ENCODE data around the gene GRK1.

The GRK1 gene

DNA sequence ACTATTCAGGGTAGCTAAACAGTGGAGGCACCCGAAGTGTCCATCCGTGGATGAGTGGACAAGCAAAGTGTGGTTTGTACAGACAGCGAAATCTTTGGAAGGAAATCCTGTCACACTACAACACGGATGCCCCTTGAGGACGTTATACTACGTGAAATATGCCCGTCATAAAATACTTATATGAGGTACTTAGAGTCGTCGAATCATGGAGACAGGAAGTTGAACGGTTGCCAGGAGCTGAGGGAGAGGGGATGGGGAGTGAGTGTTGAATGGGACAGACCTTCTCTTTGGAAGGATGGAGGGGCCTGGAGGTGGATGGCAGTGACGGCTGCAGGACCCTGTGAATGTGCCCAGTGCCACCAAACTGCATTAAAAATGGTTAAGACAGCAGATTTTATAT lies 20.6 kb upstream of the GRK1 start:
- no peaks in the 10 kb centered on the region for H3K27me3 ChIP-seq (ENCODE audit: low read length)
- no peaks in the 10 kb centered on the region for H3K79me2 ChIP-seq (ENCODE audit: insufficient read depth, low read length)
- no peak overlapping the region for H3K9ac ChIP-seq (ENCODE audit: low read length)
- peaks cover 11% of the 10 kb centered on the region; the same call in 1 of the 2 replicates for H3F3A ChIP-seq (ENCODE audit: insufficient read depth)
- no peak overlapping the region for H2AFZ ChIP-seq (ENCODE audit: low read depth, low read length, severe bottlenecking)
- no peak overlapping the region for H3K4me3 ChIP-seq (ENCODE audit: insufficient read depth, low read length, poor library complexity, severe bottlenecking)
- TF ChIP-seq EZH2phosphoT487 (conservative IDR thresholded peaks at IDR 0.05; ENCODE audit: low read length) = no peak
- TF ChIP-seq, protein P1, sequence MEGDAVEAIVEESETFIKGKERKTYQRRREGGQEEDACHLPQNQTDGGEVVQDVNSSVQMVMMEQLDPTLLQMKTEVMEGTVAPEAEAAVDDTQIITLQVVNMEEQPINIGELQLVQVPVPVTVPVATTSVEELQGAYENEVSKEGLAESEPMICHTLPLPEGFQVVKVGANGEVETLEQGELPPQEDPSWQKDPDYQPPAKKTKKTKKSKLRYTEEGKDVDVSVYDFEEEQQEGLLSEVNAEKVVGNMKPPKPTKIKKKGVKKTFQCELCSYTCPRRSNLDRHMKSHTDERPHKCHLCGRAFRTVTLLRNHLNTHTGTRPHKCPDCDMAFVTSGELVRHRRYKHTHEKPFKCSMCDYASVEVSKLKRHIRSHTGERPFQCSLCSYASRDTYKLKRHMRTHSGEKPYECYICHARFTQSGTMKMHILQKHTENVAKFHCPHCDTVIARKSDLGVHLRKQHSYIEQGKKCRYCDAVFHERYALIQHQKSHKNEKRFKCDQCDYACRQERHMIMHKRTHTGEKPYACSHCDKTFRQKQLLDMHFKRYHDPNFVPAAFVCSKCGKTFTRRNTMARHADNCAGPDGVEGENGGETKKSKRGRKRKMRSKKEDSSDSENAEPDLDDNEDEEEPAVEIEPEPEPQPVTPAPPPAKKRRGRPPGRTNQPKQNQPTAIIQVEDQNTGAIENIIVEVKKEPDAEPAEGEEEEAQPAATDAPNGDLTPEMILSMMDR (IDR thresholded peaks at IDR 0.05; ENCODE audit: insufficient read depth, low read length, poor library complexity, severe bottlenecking) = no peak
- H3K36me3 ChIP-seq (ENCODE audit: low read length) = peaks cover 3% of the 10 kb centered on the region
- no peaks in the 10 kb centered on the region for H3K9me3 ChIP-seq (ENCODE audit: insufficient read depth, low read length)
- H3K4me2 ChIP-seq (ENCODE audit: low read depth, low read length, poor library complexity, severe bottlenecking) = no peak overlapping the region
- no peak overlapping the region for H3K27ac ChIP-seq (ENCODE audit: low read depth, low read length)
- H3K9me2 ChIP-seq (replicated peaks; ENCODE audit: insufficient read depth, low read length) = no peaks in the 10 kb centered on the region
- H4K20me1 ChIP-seq (ENCODE audit: low read depth, low read length) = no peaks in the 10 kb centered on the region

DNA sequence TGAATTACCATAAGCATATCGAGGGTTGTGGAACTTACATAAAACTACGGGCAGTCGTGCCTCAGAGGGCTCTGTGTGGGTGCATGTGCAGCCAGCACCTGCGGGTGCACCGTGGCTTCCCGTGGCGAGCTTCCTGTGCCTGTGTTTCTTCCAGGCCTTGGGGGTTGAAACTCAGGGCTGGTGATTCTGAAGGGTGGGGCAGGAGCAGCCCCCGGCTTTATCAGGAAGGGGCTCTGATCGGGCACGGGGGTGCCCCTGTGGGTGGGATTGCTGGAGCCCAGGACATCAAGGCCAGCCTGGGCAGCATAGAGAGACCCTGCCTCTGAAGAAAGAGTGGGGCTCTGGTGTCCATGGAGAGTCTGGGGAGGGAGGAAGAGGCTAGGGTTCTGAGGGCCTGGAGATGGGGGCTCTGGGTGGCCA lies 20.1 kb upstream of the GRK1 start:
- H3K9ac ChIP-seq (ENCODE audit: low read length) = no peak overlapping the region
- no peaks in the 10 kb centered on the region for H3K27me3 ChIP-seq (ENCODE audit: low read length)
- peaks cover 11% of the 10 kb centered on the region; the same call in 1 of the 2 replicates for H3F3A ChIP-seq (ENCODE audit: insufficient read depth)
- no peaks in the 10 kb centered on the region for H3K9me2 ChIP-seq (replicated peaks; ENCODE audit: insufficient read depth, low read length)
- H3K79me2 ChIP-seq (ENCODE audit: insufficient read depth, low read length) = no peaks in the 10 kb centered on the region
- H3K27ac ChIP-seq (ENCODE audit: low read depth, low read length) = no peak overlapping the region
- H4K20me1 ChIP-seq (ENCODE audit: low read depth, low read length) = no peaks in the 10 kb centered on the region
- TF ChIP-seq EZH2phosphoT487 (conservative IDR thresholded peaks at IDR 0.05; ENCODE audit: low read length) = no peak
- TF ChIP-seq, protein P1 (IDR thresholded peaks at IDR 0.05; ENCODE audit: insufficient read depth, low read length, poor library complexity, severe bottlenecking) = no peak
- H3K4me2 ChIP-seq (ENCODE audit: low read depth, low read length, poor library complexity, severe bottlenecking) = no peak overlapping the region
- H3K36me3 ChIP-seq (ENCODE audit: low read length) = no peaks in the 10 kb centered on the region
- H3K4me3 ChIP-seq (ENCODE audit: insufficient read depth, low read length, poor library complexity, severe bottlenecking) = no peak overlapping the region
- H2AFZ ChIP-seq (ENCODE audit: low read depth, low read length, severe bottlenecking) = no peak overlapping the region
- no peaks in the 10 kb centered on the region for H3K9me3 ChIP-seq (ENCODE audit: insufficient read depth, low read length)

DNA sequence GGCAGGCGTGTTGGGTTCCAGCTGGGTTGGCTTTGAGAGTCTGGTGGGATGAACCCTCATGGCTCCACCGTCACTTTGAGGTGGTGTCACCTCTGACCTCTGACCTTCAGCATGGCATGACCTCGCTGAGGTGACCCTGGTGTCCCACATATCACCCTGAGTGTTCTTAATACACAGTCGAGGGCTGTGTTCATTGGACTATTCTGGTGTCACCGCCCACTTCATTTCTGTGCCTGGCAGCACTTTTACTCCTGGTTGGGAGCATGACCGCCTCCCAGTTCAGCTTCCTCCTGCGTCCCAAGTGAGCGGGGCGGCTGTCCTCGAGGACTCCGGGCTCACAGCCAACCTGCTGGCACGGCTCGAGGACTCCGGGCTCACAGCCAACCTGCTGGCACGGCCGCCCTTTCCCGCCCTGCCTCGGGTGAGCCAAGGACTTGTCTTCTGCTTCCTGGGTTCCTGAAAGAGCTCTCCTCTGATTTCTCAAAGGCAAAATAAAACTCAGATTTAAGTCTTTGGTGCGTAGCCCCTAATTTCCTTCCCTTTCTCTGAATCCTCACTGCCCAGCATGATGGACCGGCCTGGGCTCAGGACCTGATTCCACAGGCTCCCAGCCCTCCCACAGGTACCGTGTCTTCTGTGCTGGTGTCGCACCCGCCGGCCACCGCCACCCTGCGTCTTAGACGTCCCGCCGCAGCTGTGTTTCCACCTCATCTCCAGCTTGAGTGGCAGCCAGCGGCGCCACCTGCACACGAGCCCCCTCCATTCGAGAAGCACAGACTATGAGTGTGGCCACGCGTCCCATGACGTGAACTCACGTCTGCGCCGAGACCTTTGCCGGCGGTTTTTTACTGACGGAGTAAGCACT lies 19.4 kb upstream of the GRK1 start:
- Histone ChIP-seq H3K36me3 (ENCODE audit: low read length) (no peaks in the 10 kb centered on the region), H3K9ac (ENCODE audit: low read length) (no peak overlapping the region), H4K20me1 (ENCODE audit: low read depth, low read length) (no peaks in the 10 kb centered on the region), H3K4me3 (ENCODE audit: insufficient read depth, low read length, poor library complexity, severe bottlenecking) (no peak overlapping the region), H3K27ac (ENCODE audit: low read depth, low read length) (no peak overlapping the region), H3K9me3 (ENCODE audit: insufficient read depth, low read length) (no peaks in the 10 kb centered on the region), H2AFZ (ENCODE audit: low read depth, low read length, severe bottlenecking) (no peak overlapping the region), H3K27me3 (ENCODE audit: low read length) (no peaks in the 10 kb centered on the region), H3K4me2 (ENCODE audit: low read depth, low read length, poor library complexity, severe bottlenecking) (no peak overlapping the region), H3K79me2 (ENCODE audit: insufficient read depth, low read length) (no peaks in the 10 kb centered on the region), H3F3A (ENCODE audit: insufficient read depth) (peaks cover 11% of the 10 kb centered on the region; the same call in 1 of the 2 replicates), H3K9me2 (replicated peaks; ENCODE audit: insufficient read depth, low read length) (no peaks in the 10 kb centered on the region)
- TF ChIP-seq, protein P1 (IDR thresholded peaks at IDR 0.05; ENCODE audit: insufficient read depth, low read length, poor library complexity, severe bottlenecking) = no peak

Data from SU-DHL-6 (cell line).